Tibial nerve (tissue), 4 donors: ENCODE measurements around the gene NR2F6. TPM values are rescaled to one million over a fixed set of nuclear protein-coding genes. Genes with fewer than 3 reads are reported as not detected.

Experiments used
- DNase-seq, 2 donors: peaks; one replicate each; pipeline ENCODE4 v3.0.0-alpha.2; 2019; ENCODE audit warnings: low spot score in 2 of 2
- H3K27ac ChIP-seq, 4 donors: fragments of 200-600 bp; sonication (generic) in 3 of 4; one replicate each; pipeline ENCODE4 v1.5.1; 2017 to 2019; ENCODE audit warnings: mild to moderate bottlenecking in 1 of 4
- H3K27me3 ChIP-seq, 2 donors: fragments of 200-600 bp; sonication (generic) in 1 of 2; one replicate each; pipeline versions ENCODE4 v1.5.1 to v1.6.0; 2017 to 2019
- H3K36me3 ChIP-seq, 3 donors: fragments of 200-600 bp; sonication (generic); one replicate each; pipeline ENCODE4 v1.5.1; 2018 to 2019
- H3K4me1 ChIP-seq, 4 donors: fragments of 200-600 bp; sonication (generic) in 3 of 4; one replicate each; pipeline ENCODE4 v1.5.1; 2017 to 2019
- H3K4me3 ChIP-seq, 4 donors: fragments of 200-600 bp; sonication (generic) in 3 of 4; one replicate each; pipeline ENCODE4 v1.5.1; 2017 to 2019; ENCODE audit warnings: mild to moderate bottlenecking in 1 of 4, moderate library complexity in 1 of 4
- H3K9me3 ChIP-seq, 4 donors: fragments of 200-600 bp; sonication (generic) in 3 of 4; one replicate each; pipeline ENCODE4 v1.5.1; 2017 to 2019
- CTCF ChIP-seq, 5 experiments: fragments of 200-600 bp in 3 of 5; fragments of 450-650 bp in 2 of 5; sonication (generic) in 3 of 5; IDR thresholded peaks; one replicate each; pipeline ENCODE4 v1.5.1; 2016 to 2019; ENCODE audit warnings: antibody characterized with exemption in 5 of 5, mild to moderate bottlenecking in 3 of 5, moderate library complexity in 2 of 5
- EP300 ChIP-seq, 2 donors: sonication (generic); formaldehyde crosslinking; IDR thresholded peaks; one replicate each; pipeline ENCODE4 v1.6.1; 2017; ENCODE audit warnings: antibody characterized with exemption in 2 of 2, mild to moderate bottlenecking in 1 of 2
- POLR2A ChIP-seq, 2 donors: fragments of 450-650 bp; IDR thresholded peaks; one replicate each; pipeline ENCODE4 v1.6.1; 2017; ENCODE audit warnings: antibody characterized with exemption in 2 of 2, mild to moderate bottlenecking in 2 of 2, moderate library complexity in 2 of 2
- WGBS, 2 donors: methylation state at CpG; one replicate each; pipeline ENCODE4 v1.1.5; 2018; 5-methylcytosine and 5-hydroxymethylcytosine counted together
- total RNA-seq, 4 donors: library from RNA; depleted of rRNA; stranded (reverse); fragments of >200 nt; gene quantifications; one replicate each; pipeline ENCODE4 v1.1.0, GENCODE V29; 2016

The NR2F6 gene
- total RNA-seq, 4 donors from 2014 or later: 30.0 to 46.0 (median 39.5) TPM

GRCh38 chr19:17183858-17184321 is 61.8 kb downstream of the NR2F6 start:
- TF ChIP-seq CTCF (IDR thresholded peaks at IDR 0.05) (no peak), POLR2A (IDR thresholded peaks at IDR 0.05) (no peak), EP300 (IDR thresholded peaks at IDR 0.05) (no peak)
- no peaks in the 10 kb centered on the region for H3K4me1 ChIP-seq
- H3K27me3 ChIP-seq: no peaks in the 10 kb centered on the region
- no peak for DNase-seq
- peak overlapping the region in 1 of 4 donors; percentile 15 for H3K4me3 ChIP-seq
- peak overlapping the region in 1 of 4 donors; percentile 37 for H3K27ac ChIP-seq
- 68 to 70% methylated on average over 11 of the region's 11 CpGs for WGBS, 2 donors
- H3K36me3 ChIP-seq: peaks cover 3 to 96% (median 21%) of the 10 kb centered on the region in 3 donors
- no peaks in the 10 kb centered on the region for H3K9me3 ChIP-seq

- TF ChIP-seq CTCF (IDR thresholded peaks at IDR 0.05) (no peak), POLR2A (IDR thresholded peaks at IDR 0.05) (no peak), EP300 (IDR thresholded peaks at IDR 0.05) (no peak)
- Histone ChIP-seq H3K9me3 (no peaks in the 10 kb centered on the region), H3K36me3 (peaks cover 3 to 95% (median 20%) of the 10 kb centered on the region in 3 donors), H3K27ac (peak overlapping the region in 1 of 4 donors; percentile 37), H3K4me3 (no peak overlapping the region), H3K4me1 (no peaks in the 10 kb centered on the region), H3K27me3 (no peaks in the 10 kb centered on the region)
- DNase-seq: no peak
- 81 to 90% methylated on average over 14 of the region's 14 CpGs for WGBS, 2 donors
Measured at GRCh38 chr19:17183271-17183761, 62.4 kb downstream of the NR2F6 start.

Other genes with a start within 250 kb of the NR2F6 start
- gene CPAMD8, start 219.1 kb downstream of the NR2F6 start, total RNA-seq: 10 to 100 TPM in 3 of 4 donors, 1 to 10 TPM in 1; 9.8 to 26.3 (median 14.4) TPM
- 10 to 100 TPM in 1 of 4 donors, 1 to 10 TPM in 3; 2.6 to 11.6 (median 4.3) TPM for gene HAUS8, start 170.5 kb downstream of the NR2F6 start, total RNA-seq
- 100 to 1,000 TPM in 3 of 4 donors, 10 to 100 TPM in 1; 61.7 to 201 (median 115) TPM for gene MYO9B, start 170.1 kb downstream of the NR2F6 start, total RNA-seq
- 10 to 100 TPM; 17.4 to 50.0 (median 28.0) TPM for gene USE1, start 30.6 kb downstream of the NR2F6 start, total RNA-seq
- gene OCEL1, start 19.7 kb downstream of the NR2F6 start, total RNA-seq: 10 to 100 TPM in 1 of 4 donors, 1 to 10 TPM in 3; 3.3 to 30.0 (median 5.8) TPM
- 10 to 100 TPM in 2 of 4 donors, 1 to 10 TPM in 2; 3.1 to 29.4 (median 17.5) TPM for gene USHBP1, start 18.8 kb upstream of the NR2F6 start, total RNA-seq
- gene BABAM1, start 21.5 kb upstream of the NR2F6 start, total RNA-seq: 10 to 100 TPM; 60.0 to 72.0 (median 67.0) TPM
- gene ANKLE1, start 36.0 kb upstream of the NR2F6 start, total RNA-seq: 1 to 10 TPM in 2 of 4 donors, under 1 TPM in 2; 0.44 to 2.1 (median 0.90) TPM
- 10 to 100 TPM; 15.7 to 22.9 (median 19.9) TPM for gene ABHD8, start 57.5 kb upstream of the NR2F6 start, total RNA-seq
- 100 to 1,000 TPM; 143 to 187 (median 175) TPM for gene MRPL34, start 60.0 kb upstream of the NR2F6 start, total RNA-seq
- gene DDA1, start 63.6 kb upstream of the NR2F6 start, total RNA-seq: 10 to 100 TPM in 1 of 4 donors, 1 to 10 TPM in 3; 5.7 to 14.7 (median 7.8) TPM
- gene ANO8, start 88.9 kb upstream of the NR2F6 start, total RNA-seq: 10 to 100 TPM; 10.7 to 23.1 (median 13.3) TPM
- gene GTPBP3, start 91.6 kb upstream of the NR2F6 start, total RNA-seq: 10 to 100 TPM; 15.9 to 59.4 (median 28.8) TPM
- gene PLVAP, start 131.4 kb upstream of the NR2F6 start, total RNA-seq: 100 to 1,000 TPM in 1 of 4 donors, 10 to 100 TPM in 3; 21.8 to 142 (median 78.8) TPM
- 1 to 10 TPM in 2 of 4 donors, under 1 TPM in 1, not detected in 1; 0.63 to 4.5 (median 2.0) TPM for gene CCDC194, start 148.3 kb upstream of the NR2F6 start, total RNA-seq
- gene BST2, start 159.7 kb upstream of the NR2F6 start, total RNA-seq: 10 to 100 TPM; 71.0 to 77.4 (median 72.2) TPM
- gene MVB12A, start 174.1 kb upstream of the NR2F6 start, total RNA-seq: 10 to 100 TPM; 42.8 to 87.9 (median 51.9) TPM
- 1 to 10 TPM in 1 of 4 donors, under 1 TPM in 2, not detected in 1; 0.21 to 2.0 (median 0.30) TPM for gene TMEM221, start 202.7 kb upstream of the NR2F6 start, total RNA-seq
- gene NXNL1, start 215.0 kb upstream of the NR2F6 start, total RNA-seq: under 1 TPM in 1 of 4 donors, not detected in 3; 0.44 TPM
- 10 to 100 TPM; 30.6 to 69.3 (median 55.9) TPM for gene SLC27A1, start 224.6 kb upstream of the NR2F6 start, total RNA-seq